NB4 (cell line): ENCODE measurements around the gene INTS3.

Source experiments
- MYC ChIP-seq: IDR thresholded peaks from 2 replicates; pipeline ENCODE4 v1.6.1; 2011; ENCODE audit warnings: low read depth, low read length
- POLR2A ChIP-seq: IDR thresholded peaks from 2 replicates; pipeline ENCODE4 v1.6.1; 2011; ENCODE audit warnings: mild to moderate bottlenecking; ENCODE audit not compliant: insufficient read length; ENCODE audit errors: extremely low read depth
- TF ChIP-seq, protein P1 (sequence below): IDR thresholded peaks from one replicate; pipeline ENCODE4 v1.5.1; 2012; ENCODE audit warnings: low read depth, low read length
- TF ChIP-seq, protein P2 (sequence below): IDR thresholded peaks from 2 replicates; pipeline ENCODE4 v1.6.1; 2011; ENCODE audit warnings: low read depth, low read length

DNA sequence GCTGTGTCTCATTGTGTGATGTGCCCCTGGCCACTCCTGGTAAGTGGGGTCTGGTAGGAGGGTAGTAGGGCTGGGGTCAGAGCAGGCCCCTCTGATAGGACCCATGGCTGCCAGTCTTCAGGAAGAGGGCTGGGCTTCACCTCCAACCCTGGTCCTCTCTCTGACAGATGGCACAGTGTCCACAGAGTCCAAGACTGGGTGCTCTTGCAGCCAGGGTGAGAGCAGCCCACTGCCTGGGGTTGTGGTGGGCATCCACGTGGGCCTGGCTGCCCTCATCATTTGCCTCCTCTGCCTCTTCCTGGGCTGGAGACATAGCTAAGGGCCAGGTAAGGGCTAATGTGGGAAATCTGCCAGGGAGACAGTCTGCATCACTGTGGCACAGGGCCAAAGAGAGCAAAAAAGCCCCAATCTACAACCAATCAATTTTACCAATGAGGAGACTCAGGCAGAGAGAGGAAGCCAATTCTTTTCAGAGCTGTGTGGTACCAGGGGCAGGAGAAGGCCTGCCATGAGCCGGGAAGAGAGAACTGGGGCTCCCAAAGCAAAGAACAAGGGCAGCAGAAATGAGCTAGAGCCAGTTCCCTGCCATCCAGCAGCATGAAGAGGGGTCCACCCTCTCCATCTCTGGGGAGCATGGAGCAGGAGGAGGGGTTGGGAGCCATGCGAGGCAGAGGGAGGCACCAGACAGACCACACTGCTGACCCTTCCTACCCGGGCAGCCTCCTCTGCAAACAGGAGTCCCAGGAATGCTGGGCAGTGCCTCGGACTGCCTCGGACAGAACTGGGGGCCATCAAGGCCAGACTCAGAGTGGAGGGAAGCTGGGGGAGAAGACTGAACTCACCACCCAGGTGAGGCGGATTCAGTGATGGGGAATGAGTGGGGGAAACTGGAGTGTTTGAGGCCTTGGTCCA is 74.2 kb downstream of the INTS3 start:
- TF ChIP-seq, protein P1, sequence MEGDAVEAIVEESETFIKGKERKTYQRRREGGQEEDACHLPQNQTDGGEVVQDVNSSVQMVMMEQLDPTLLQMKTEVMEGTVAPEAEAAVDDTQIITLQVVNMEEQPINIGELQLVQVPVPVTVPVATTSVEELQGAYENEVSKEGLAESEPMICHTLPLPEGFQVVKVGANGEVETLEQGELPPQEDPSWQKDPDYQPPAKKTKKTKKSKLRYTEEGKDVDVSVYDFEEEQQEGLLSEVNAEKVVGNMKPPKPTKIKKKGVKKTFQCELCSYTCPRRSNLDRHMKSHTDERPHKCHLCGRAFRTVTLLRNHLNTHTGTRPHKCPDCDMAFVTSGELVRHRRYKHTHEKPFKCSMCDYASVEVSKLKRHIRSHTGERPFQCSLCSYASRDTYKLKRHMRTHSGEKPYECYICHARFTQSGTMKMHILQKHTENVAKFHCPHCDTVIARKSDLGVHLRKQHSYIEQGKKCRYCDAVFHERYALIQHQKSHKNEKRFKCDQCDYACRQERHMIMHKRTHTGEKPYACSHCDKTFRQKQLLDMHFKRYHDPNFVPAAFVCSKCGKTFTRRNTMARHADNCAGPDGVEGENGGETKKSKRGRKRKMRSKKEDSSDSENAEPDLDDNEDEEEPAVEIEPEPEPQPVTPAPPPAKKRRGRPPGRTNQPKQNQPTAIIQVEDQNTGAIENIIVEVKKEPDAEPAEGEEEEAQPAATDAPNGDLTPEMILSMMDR: no peak
- TF ChIP-seq, protein P2, sequence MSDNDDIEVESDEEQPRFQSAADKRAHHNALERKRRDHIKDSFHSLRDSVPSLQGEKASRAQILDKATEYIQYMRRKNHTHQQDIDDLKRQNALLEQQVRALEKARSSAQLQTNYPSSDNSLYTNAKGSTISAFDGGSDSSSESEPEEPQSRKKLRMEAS: no peak
- no peak for TF ChIP-seq POLR2A
- TF ChIP-seq MYC: no peak
